Esophagus muscularis mucosa (tissue), 4 donors: Measurements from ENCODE around the gene SLC13A3. TPM values are rescaled to one million over a fixed set of nuclear protein-coding genes. Genes with fewer than 3 reads are reported as not detected.

Experiments used
- DNase-seq: peaks from one replicate; pipeline ENCODE4 v3.0.0-alpha.2; 2017; ENCODE audit errors: extremely low spot score
- H3K27ac ChIP-seq, 4 donors: fragments of 200-600 bp; sonication (generic); replicated peaks in 1 of 4; 1 replicate in 3 of 4; 2 replicates in 1 of 4; pipeline ENCODE4 v1.5.1; 2016 to 2019; ENCODE audit warnings: mild to moderate bottlenecking in 1 of 4
- H3K27me3 ChIP-seq, 4 donors: fragments of 200-600 bp; sonication (generic); one replicate each; pipeline versions ENCODE4 v1.5.1 to v1.6.0; 2016 to 2019
- H3K36me3 ChIP-seq, 4 donors: fragments of 200-600 bp; sonication (generic); one replicate each; pipeline ENCODE4 v1.5.1; 2016 to 2019
- H3K4me1 ChIP-seq, 4 donors: fragments of 200-600 bp; sonication (generic); one replicate each; pipeline ENCODE4 v1.5.1; 2016 to 2019
- H3K4me3 ChIP-seq, 4 donors: fragments of 200-600 bp; sonication (generic); 1 replicate in 2 of 4; 2 replicates in 2 of 4; pipeline ENCODE4 v1.5.1; 2016 to 2019; ENCODE audit warnings: mild to moderate bottlenecking in 4 of 4, moderate library complexity in 1 of 4
- H3K9me3 ChIP-seq, 4 donors: fragments of 200-600 bp; sonication (generic); 1 replicate in 3 of 4; 2 replicates in 1 of 4; pipeline ENCODE4 v1.5.1; 2016 to 2019
- CTCF ChIP-seq, 3 experiments: fragments of 200-600 bp in 2 of 3; fragments of 450-650 bp in 1 of 3; sonication (generic) in 2 of 3; IDR thresholded peaks; one replicate each; pipeline ENCODE4 v1.5.1; 2017 to 2019; ENCODE audit warnings: antibody characterized with exemption in 3 of 3, mild to moderate bottlenecking in 2 of 3, moderate library complexity in 1 of 3
- EP300 ChIP-seq: sonication (generic); formaldehyde crosslinking; IDR thresholded peaks from one replicate; pipeline ENCODE4 v1.6.1; 2017; ENCODE audit warnings: antibody characterized with exemption
- POLR2A ChIP-seq: fragments of 450-650 bp; IDR thresholded peaks from one replicate; pipeline ENCODE4 v1.6.1; 2017; ENCODE audit warnings: antibody characterized with exemption, moderate library complexity, mild to moderate bottlenecking, low read depth
- POLR2AphosphoS5 ChIP-seq, 2 donors: sonication (generic); formaldehyde crosslinking; IDR thresholded peaks; one replicate each; pipeline ENCODE4 v1.6.1; 2017; ENCODE audit warnings: antibody characterized with exemption in 2 of 2
- WGBS: methylation state at CpG from one replicate; pipeline ENCODE4 v1.1.5; 2018; 5-methylcytosine and 5-hydroxymethylcytosine counted together
- intact Hi-C: fragments of 100-400 bp; cut with DNase I; formaldehyde crosslinking; loops from one replicate; pipeline ENCODE4 v1.15.1; 2023
- total RNA-seq, 4 donors: library from RNA; depleted of rRNA; stranded (reverse); fragments of >200 nt; gene quantifications; one replicate each; pipeline versions ENCODE4 v1.1.0 to v1.2.1, GENCODE V29; 2016

The SLC13A3 gene
- total RNA-seq, 4 donors from 2014 or later, result 0.42 to 0.66 (median 0.61) TPM

GRCh38 chr20:46590443-46590842, 60.8 kb downstream of the SLC13A3 start:
- 48% methylated on average over 1 of the region's 1 CpG for WGBS
- intact Hi-C loops, result no loop called here
- DNase-seq, result no peak

GRCh38 chr20:46588532-46589511, 62.4 kb downstream of the SLC13A3 start:
- no peak for TF ChIP-seq POLR2A
- TF ChIP-seq POLR2AphosphoS5 (IDR thresholded peaks at IDR 0.05), result no peak
- no peak for TF ChIP-seq CTCF (IDR thresholded peaks at IDR 0.05)
- TF ChIP-seq EP300, result no peak
- no peaks in the 10 kb centered on the region for H3K27me3 ChIP-seq
- no peak for DNase-seq
- H3K36me3 ChIP-seq, result no peaks in the 10 kb centered on the region
- H3K27ac ChIP-seq, result no peak overlapping the region
- no peak overlapping the region for H3K4me3 ChIP-seq
- intact Hi-C loops, result no loop called here
- 76% methylated on average over 14 of the region's 14 CpGs for WGBS
- H3K9me3 ChIP-seq, result no peaks in the 10 kb centered on the region
- H3K4me1 ChIP-seq, result no peaks in the 10 kb centered on the region

More at GRCh38 chr20:46590443-46590842, 60.8 kb downstream of the SLC13A3 start:
- no peaks in the 10 kb centered on the region for H3K4me1 ChIP-seq
- H3K36me3 ChIP-seq, result no peaks in the 10 kb centered on the region
- H3K4me3 ChIP-seq, result no peak overlapping the region
- H3K27me3 ChIP-seq, result no peaks in the 10 kb centered on the region
- H3K9me3 ChIP-seq, result no peaks in the 10 kb centered on the region
- TF ChIP-seq POLR2AphosphoS5 (IDR thresholded peaks at IDR 0.05) (no peak), EP300 (no peak), CTCF (IDR thresholded peaks at IDR 0.05) (no peak), POLR2A (no peak)
- no peak overlapping the region for H3K27ac ChIP-seq

- intact Hi-C loops, result no loop called here
- TF ChIP-seq CTCF (IDR thresholded peaks at IDR 0.05), result no peak
- TF ChIP-seq EP300, result no peak
- no peak for TF ChIP-seq POLR2AphosphoS5 (IDR thresholded peaks at IDR 0.05)
- no peak for TF ChIP-seq POLR2A
- H3K4me1 ChIP-seq, result no peaks in the 10 kb centered on the region
Measured at GRCh38 chr20:46587986-46588385, 63.3 kb downstream of the SLC13A3 start.

DNA sequence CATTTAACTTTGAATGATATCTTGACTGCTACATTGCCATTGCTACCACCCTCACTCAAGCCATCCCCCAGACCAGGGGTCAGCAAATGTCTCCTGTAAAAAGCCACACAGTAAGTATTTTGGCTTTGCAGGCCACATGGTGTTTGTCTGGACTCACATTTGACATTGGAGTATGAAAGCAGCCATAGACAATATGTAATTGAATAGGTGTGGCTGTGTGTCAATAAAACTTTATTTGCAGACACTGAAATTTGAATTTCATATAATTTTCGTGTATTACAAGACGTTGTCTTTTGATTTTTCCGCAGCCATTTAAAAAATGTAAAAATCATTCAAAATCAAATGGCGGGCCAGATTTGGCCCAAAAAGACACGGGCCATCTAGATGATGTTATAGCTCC, 64.5 kb downstream of the SLC13A3 start:
- DNase-seq, result no peak
- no peaks in the 10 kb centered on the region for H3K4me1 ChIP-seq
- TF ChIP-seq POLR2A, result no peak
- TF ChIP-seq POLR2AphosphoS5 (IDR thresholded peaks at IDR 0.05), result no peak
- TF ChIP-seq EP300, result no peak
- no peak for TF ChIP-seq CTCF (IDR thresholded peaks at IDR 0.05)
- WGBS, result 98% methylated on average over 5 of the region's 5 CpGs
- H3K27me3 ChIP-seq, result no peaks in the 10 kb centered on the region
- intact Hi-C loops, result no loop called here
- H3K27ac ChIP-seq, result no peak overlapping the region
- no peaks in the 10 kb centered on the region for H3K36me3 ChIP-seq
- no peaks in the 10 kb centered on the region for H3K9me3 ChIP-seq
- no peak overlapping the region for H3K4me3 ChIP-seq

More at GRCh38 chr20:46587986-46588385, 63.3 kb downstream of the SLC13A3 start:
- Histone ChIP-seq H3K36me3 (no peaks in the 10 kb centered on the region), H3K27me3 (no peaks in the 10 kb centered on the region), H3K4me3 (no peak overlapping the region), H3K27ac (no peak overlapping the region), H3K9me3 (no peaks in the 10 kb centered on the region)
- WGBS, result 79% methylated on average over 7 of the region's 7 CpGs
- no peak for DNase-seq
